Right lung (tissue), 5 donors: ENCODE measurements around the gene TPD52L2. TPM values are rescaled to one million over a fixed set of nuclear protein-coding genes. Genes with fewer than 3 reads are reported as not detected.
"Not testable (repeated sequence)": the region's sequence is repeated elsewhere in the genome, so short reads cannot be mapped to it uniquely, and the experiment has no call there.

Experiments used
- DNase-seq, 2 donors: peaks; one replicate each; pipeline ENCODE4 v3.0.0-alpha.2; 2013
- polyA plus RNA-seq, 5 donors: library from polyadenylated mRNA; unstranded; fragments of 120-200 nt; gene quantifications; one replicate each; pipeline versions ENCODE4 v1.2.1 to v1.2.3, GENCODE V29; 2013; ENCODE audit warnings: inconsistent platforms in 1 of 5, low replicate concordance in 1 of 5; ENCODE audit not compliant: insufficient read length in 5 of 5, insufficient read depth in 1 of 5

Gene TPD52L2
- polyA plus RNA-seq, 5 donors: 81.9 to 93.7 (median 86.7) TPM

DNA sequence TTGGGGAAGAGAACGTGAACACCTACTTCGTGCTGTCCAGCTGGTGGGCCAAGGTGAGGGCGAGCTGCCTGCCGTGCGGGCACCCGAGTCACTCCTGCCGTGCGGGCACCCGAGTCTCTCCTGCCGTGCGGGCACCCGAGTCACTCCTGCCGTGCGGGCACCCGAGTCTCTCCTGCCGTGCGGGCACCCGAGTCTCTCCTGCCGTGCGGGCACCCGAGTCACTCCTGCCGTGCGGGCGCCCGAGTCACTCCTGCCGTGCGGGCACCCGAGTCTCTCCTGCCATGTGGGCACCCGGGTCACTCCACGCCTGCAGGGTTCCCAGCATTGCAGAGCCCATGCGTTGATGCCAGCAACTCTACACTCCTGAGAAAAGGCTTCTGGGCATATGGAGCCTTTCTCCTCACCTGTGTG lies 64.4 kb downstream of the TPD52L2 start:
- DNase-seq: not testable (repeated sequence)

DNA sequence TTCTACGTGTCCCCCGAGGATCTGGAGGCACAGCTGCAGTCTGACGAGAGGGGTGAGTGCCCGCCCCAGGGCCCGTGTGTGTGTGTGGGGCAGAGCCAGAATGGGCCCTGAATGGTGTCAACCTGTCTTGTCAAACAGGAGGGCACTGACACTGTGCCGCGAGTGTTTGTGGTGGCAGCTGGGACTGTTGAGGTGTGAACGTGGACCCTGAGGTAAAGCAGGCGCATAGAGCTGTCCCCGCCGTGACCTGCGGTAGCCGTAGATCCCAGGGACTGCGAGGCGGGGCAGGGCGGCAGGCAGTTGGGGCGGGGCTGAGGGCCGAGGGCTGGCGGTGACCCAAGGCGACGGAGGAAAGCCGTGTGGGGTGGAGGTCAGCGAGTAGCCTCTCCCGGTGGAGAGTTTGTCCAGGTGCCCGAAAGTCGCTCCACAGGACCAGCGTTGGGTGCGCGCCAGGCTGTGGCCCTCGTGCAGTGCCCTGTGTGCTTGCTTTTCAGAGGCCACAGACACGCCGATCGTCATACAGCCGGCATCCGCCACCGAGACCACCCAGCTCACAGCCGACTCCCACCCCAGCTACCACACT lies 66.0 kb downstream of the TPD52L2 start:
- DNase-seq: no peak

DNA sequence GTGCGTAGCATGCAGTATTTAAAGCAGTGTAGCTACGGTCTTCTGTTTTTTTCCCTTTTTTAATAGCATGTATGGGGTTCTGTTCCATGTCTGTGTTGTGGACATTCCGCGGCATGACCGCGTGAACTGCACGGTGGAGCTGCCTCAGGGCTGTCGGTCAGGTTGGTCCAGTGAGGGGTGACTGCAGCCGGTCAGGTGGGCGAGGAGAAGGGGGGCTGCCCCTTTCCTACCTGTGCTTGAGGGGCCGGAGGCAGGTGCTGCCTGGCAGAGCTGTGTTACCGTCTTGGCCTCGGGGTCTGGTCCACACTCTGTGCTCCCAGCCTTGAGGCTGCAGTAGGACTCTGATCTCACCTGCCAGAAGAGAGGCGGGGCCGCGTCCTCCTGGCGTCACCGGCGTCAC lies 66.7 kb downstream of the TPD52L2 start:
- no peak for DNase-seq

DNA sequence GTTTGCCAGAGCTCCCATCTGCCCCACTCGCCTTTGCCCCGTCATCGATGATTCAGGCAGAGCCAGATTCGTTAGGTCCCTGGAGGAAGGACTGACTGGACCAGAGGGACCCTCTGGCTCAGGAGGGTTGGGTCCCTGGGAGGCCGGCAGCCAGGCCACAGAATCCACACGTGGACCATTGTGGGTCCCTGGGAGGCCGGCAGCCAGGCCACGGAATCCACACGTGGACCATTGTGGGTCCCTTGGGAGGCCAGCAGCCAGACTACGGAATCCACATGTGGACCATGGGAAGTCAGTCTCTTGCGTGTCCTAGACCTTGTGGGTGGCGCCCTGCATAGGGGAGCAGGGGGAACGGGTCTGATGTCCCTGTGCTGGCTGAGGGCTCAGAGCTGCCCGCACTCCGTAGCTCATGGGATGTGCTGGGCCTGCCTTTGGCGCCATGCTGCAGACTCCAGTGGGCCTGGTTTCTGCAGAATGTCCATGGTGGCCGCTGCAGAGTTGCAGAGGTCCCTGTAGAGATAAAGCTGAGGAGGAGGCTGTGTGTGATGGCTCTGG lies 67.6 kb downstream of the TPD52L2 start:
- DNase-seq: no peak

DNA sequence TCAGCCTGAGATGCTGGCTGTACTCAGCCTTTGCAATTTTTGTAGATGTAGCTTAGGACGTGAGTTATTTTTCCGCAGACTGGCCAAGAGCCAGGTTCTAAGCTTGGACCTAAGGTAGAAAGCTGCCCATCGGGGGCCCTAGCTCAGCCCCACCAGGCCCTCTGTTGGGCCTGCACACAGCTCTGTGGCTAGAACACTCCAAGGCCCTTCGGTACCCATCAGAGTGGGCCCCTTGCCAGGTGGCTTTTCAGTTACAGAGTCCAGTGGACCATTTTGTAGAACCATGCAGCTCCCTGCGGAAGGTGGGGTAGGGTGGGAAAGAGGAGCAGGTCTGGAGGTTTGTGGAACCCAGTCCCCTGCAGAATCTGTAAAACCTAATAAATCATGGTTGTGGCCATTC lies 68.6 kb downstream of the TPD52L2 start:
- no peak for DNase-seq

DNA sequence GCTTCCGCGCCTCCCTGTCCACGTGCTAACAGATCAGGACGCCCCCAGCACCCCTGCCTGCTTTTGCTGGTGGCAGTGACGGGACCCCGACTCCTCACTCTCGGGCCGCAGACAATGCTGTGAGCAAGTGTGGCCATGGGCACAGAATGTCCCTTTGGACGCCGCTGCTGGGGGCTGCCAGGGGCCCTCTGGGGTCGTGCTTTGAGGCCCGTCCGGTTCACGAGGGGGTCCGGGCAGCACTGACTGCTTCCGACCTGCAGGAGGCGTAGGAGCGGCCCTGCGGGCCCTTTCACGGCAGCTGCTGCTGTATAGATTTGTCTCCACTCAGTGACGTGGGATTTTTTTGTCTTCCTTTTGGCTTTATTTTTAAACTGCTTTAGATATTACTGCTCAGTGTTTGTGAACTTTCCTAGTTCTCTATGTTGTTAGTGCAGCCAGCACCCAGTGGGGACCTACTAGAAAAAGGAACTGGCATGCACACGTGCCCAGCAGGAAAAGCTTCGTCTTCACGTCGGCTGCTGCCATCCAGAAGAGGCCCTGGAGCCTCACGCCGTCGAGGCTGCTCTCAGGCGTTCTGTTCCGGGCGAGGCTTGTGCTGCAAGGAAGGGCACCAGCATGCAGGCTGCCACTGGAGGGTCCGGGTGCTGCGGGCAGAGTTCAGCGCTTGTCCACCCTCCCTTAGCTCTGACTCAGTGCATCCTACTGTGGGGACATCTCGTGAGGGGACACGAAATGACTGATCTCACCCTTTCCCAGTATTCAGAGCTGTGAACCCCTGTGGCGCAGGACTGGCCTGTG lies 69.4 kb downstream of the TPD52L2 start:
- DNase-seq: no peak

DNA sequence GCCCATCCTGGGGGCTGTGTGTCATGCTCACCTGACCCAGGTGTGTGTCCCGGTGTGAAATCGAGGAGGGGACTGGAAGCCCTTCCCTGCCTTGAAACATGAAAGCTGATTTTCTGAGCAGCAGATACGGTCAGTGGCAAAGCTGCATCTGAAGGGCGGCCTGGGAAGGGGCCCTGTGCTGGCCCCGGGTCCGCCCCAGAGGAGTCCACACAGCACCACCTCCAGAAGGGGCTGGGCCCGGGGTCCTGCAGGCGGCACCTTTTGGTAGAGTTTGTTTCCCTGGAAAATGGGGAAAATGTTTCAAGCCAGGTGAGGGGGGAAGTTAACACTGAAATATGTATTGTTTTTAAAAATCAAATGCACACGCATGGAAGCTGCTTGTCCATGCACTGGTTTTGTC lies 70.4 kb downstream of the TPD52L2 start:
- DNase-seq: no peak

DNA sequence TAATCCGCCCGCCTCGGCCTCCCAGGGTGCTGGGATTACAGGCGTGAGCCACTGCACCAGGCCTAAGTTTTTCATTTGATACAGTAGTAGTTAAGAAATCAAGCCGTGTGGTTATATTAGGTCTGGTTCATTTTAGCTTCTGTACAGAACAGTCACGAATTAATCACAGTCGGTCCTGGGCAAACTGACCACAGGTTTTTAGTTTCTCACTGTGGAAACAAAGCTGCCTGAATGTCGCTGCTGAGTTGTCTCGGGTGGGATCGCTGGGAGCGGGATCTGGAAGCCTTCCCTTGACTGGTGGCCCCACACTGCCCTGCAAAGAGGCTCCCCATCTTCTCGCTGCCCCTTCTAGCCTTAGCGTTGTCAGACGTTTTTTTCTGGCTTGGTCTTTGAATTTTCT lies 72.5 kb downstream of the TPD52L2 start:
- DNase-seq: no peak

DNA sequence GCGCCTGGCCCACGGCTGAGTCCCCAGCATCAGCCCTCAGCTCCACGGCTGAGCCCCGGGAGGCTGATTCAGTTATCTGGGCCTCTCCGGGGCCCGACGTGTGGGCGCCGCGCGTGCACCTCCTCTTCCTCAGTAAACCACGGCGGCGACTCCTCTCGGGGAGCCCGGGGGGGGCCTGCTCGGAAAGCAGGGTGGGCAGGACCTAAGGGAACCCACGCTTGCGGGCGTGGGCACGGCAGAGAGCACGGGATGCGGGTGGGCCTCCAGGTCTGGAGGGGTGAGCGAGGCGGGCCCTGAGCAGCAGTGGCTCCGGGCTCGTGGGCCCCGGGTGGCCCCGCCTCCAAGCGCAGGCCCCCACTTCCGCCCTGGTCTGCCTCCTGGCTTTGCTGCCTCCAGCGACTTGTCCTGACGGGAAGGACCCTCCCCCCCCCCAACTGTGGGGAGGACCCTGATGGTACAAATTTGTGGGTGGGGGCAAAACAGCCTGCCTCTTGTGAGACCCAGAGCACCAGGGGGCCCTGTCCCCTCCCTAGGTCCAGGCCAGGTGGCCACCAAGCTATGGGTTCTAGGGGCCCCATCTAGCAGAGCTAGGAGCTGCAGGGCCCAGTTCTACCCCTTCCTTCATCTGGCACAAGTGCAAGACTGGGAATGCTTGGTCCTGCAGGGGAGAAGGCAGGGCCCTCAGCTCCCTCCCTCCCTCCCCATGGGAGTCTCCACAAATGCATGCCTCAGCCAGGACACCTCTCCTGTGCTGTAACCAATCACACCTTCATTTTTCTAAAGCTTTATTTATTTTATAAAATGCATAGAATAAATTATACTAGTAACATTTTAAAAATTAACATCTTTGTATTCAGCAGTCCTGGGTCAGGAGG lies 74.2 kb downstream of the TPD52L2 start:
- no peak for DNase-seq

DNA sequence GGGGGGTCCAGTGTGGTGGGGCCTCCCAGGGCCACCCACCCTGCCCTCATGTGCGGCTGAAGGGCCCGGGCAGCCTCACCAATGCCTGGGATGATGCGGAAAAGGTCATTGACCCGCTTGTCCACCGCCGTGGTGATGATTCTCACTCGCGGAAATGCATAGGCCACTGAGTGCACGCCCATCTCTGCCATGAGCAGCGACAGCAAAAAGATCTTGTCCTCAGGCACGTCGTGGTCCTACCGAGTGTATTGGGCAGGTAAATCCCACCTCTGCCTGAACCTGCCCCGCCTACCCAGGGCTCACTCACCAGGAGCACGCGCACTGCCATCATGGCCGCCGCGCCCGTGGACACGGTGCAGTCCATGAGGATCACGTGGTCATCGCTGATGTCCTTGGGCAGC lies 75.0 kb downstream of the TPD52L2 start:
- DNase-seq: no peak

DNA sequence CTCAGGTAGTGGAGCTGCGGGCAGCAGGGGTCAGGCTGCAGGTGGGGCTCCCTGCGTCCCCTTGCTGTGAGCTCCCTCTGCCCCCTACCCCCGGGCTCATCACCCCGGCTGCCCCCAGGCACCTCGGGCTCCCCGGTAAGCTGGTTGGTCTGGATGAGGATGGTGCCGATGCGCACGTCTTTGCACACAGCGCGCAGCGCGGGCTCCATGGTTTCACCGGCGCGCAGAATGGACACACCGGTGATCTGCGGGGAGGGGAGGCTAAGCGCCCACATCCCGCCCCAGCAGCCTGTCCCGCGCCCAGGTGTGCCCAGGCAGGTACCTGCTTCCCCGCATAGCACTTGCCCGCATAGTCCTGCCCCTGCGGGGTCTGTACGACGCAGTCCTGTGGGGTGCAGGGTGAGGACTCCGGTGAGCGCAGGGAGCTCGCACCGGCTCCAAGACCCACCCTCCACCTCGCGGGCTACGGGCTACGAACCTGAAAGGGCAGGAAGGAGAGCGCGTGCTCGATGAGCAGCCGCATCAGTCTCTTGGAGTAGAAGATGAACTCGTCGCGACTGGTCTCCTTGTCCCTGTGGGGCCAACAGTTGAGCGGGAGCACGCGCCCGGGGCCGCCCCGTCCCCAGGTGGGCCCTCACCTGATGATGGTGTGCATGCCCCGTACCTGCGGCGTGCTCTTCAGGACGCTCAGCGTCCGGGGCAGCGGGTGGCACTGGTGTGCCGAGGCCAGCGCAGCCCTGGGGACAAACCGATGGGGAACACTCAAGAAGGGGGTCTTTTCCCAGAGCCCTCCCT lies 75.6 kb downstream of the TPD52L2 start:
- no peak for DNase-seq

Other genes starting within 250 kb of the TPD52L2 start
- 10 to 100 TPM in 2 of 5 donors, 1 to 10 TPM in 3; 7.7 to 13.5 (median 9.9) TPM for gene GMEB2, start 238.2 kb upstream of the TPD52L2 start, polyA plus RNA-seq
- gene STMN3, start 211.8 kb upstream of the TPD52L2 start, polyA plus RNA-seq: 10 to 100 TPM; 25.4 to 56.9 (median 37.5) TPM
- gene RTEL1, start 207.0 kb upstream of the TPD52L2 start, polyA plus RNA-seq: 10 to 100 TPM; 18.9 to 23.2 (median 20.2) TPM
- 1 to 10 TPM in 4 of 5 donors, under 1 TPM in 1; 0.98 to 3.3 (median 2.0) TPM for gene TNFRSF6B, start 168.6 kb upstream of the TPD52L2 start, polyA plus RNA-seq
- gene ARFRP1, start 157.3 kb upstream of the TPD52L2 start, polyA plus RNA-seq: 10 to 100 TPM; 26.6 to 40.2 (median 34.3) TPM
- 10 to 100 TPM; 13.1 to 27.1 (median 16.8) TPM for gene ZGPAT, start 157.2 kb upstream of the TPD52L2 start, polyA plus RNA-seq
- gene LIME1, start 128.6 kb upstream of the TPD52L2 start, polyA plus RNA-seq: 1 to 10 TPM; 2.9 to 8.6 (median 5.6) TPM
- 100 to 1,000 TPM in 3 of 5 donors, 10 to 100 TPM in 2; 52.4 to 206 (median 102) TPM for gene SLC2A4RG, start 125.5 kb upstream of the TPD52L2 start, polyA plus RNA-seq
- gene ZBTB46, start 34.0 kb upstream of the TPD52L2 start, polyA plus RNA-seq: 10 to 100 TPM in 3 of 5 donors, 1 to 10 TPM in 2; 8.0 to 15.7 (median 10.3) TPM
- not detected for gene ABHD16B, start 3.8 kb upstream of the TPD52L2 start, polyA plus RNA-seq
- 10 to 100 TPM; 16.2 to 32.5 (median 22.3) TPM for gene DNAJC5, start 29.9 kb downstream of the TPD52L2 start, polyA plus RNA-seq
- 10 to 100 TPM; 41.7 to 65.3 (median 56.1) TPM for gene UCKL1, start 91.1 kb downstream of the TPD52L2 start, polyA plus RNA-seq
- 10 to 100 TPM; 19.5 to 36.5 (median 26.2) TPM for gene ZNF512B, start 104.7 kb downstream of the TPD52L2 start, polyA plus RNA-seq
- 10 to 100 TPM in 1 of 5 donors, 1 to 10 TPM in 4; 5.9 to 11.0 (median 8.7) TPM for gene SAMD10, start 114.4 kb downstream of the TPD52L2 start, polyA plus RNA-seq
- 10 to 100 TPM; 64.3 to 87.1 (median 75.6) TPM for gene PRPF6, start 115.9 kb downstream of the TPD52L2 start, polyA plus RNA-seq
- 1 to 10 TPM in 4 of 5 donors, under 1 TPM in 1; 0.66 to 1.7 (median 1.1) TPM for gene C20orf204, start 170.9 kb downstream of the TPD52L2 start, polyA plus RNA-seq
- 10 to 100 TPM; 11.2 to 28.8 (median 13.7) TPM for gene SOX18, start 184.4 kb downstream of the TPD52L2 start, polyA plus RNA-seq
- gene TCEA2, start 197.9 kb downstream of the TPD52L2 start, polyA plus RNA-seq: 100 to 1,000 TPM in 1 of 5 donors, 10 to 100 TPM in 4; 55.7 to 102 (median 79.6) TPM
- 10 to 100 TPM in 1 of 5 donors, 1 to 10 TPM in 4; 5.7 to 14.9 (median 7.6) TPM for gene RGS19, start 214.2 kb downstream of the TPD52L2 start, polyA plus RNA-seq
- 1 to 10 TPM; 1.8 to 2.6 (median 2.4) TPM for gene OPRL1, start 214.8 kb downstream of the TPD52L2 start, polyA plus RNA-seq
- gene LKAAEAR1, start 219.1 kb downstream of the TPD52L2 start, polyA plus RNA-seq: 1 to 10 TPM in 1 of 5 donors, under 1 TPM in 2, not detected in 2; 0.30 to 1.3 (median 0.54) TPM
- not detected for gene NPBWR2, start 242.3 kb downstream of the TPD52L2 start, polyA plus RNA-seq